ACHN (cell line): ENCODE results near the gene PACRG.

Source experiments
- DNase-seq: peaks from one replicate; pipeline ENCODE4 v3.0.0-alpha.2; 2015
- in situ Hi-C: cut with HindIII; loops from 2 replicates; pipeline ENCODE4 v1.10.0; 2017; ENCODE audit warnings: low sequenced_read_pairs, low pct_ligation_motif_present, low pct_unique_long_range_greater_than_20kb

PACRG gene

DNA sequence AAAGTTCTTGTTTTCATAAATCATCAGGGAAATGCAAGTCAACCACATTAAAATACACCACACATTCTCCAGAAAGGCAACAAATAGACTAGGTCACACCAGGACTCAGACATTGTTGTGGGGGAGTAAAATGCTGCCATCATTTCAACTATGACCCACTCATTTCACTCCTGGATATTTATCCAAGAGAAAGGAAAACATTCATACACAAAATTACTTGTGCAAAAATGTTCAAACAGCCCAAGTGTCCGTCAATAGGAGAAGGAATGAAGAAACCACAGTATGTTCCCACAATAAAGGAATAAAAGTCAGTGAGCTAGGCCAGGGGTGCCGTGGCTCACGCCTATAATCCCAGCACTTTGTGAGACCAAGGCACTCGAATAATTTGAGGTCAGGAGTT is 605.3 kb downstream of the PACRG start:
- in situ Hi-C loops, result no loop called here
- DNase-seq, result no peak

DNA sequence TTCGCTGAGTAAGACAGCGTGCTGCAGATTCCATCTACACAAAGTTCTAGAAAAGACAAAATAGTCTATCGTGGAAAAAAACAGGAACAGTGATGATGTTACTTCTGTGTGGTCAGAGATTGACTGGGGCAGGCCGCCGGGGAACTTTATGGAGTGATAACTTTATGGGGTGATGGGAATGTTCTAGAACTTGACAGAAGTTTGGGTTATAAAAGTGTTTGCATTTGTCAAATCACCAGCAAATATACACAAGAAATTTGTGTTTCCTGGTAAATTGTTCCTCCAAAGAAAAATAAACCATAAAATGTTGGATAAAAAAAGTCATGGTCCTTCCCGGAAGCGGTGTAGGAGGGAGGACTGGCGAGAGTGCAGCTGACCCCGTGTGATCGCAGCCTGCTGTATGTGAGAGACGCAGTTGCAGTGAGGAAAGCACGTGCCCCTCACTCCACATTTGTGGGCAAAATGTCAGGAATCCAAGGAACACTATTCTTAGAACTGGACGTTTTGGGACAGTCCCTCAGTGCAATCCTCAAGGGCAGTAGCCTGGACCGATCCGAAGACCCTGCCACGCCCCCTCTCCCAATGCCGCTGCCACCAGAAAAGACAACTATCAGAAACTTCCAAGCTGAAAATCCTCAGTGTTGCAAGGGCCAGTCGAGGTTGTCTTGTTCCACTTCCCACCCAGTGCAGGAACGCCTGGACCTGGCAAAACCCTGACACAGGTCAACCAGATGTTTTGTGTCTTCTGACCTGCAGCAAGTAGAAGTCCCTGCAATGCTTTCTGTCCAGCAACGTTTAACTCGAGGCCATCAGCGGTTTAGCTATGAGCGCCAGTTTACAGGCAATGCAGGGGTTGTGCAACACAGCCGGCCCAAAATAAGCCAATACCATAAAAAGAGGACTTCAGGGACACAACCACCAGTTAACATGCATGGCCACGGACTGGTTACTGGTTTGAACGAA is 606.2 kb downstream of the PACRG start:
- no peak for DNase-seq

DNA sequence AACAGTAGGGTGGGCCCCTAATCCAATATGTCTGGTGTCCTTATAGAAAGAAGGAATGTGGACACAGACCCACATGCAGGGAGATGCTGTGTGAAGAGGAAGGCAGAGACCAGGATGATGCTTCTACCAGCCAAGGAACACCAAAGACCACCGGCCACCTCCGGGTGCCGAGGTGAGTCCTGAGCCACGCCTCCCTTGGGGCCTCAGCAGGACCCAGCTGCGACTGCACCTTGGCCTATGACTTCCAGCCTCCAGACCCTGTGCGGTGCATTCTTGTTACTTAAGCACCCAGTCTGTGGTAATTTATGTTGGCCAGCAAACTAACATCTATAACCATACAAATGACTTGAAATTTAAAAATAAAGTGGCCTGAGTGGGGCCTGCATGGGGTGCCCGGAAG is 607.3 kb downstream of the PACRG start:
- DNase-seq, result no peak
- in situ Hi-C loops, result no loop called here

More for the DNA sequence above, 606.2 kb downstream of the PACRG start:
- in situ Hi-C loops, result no loop called here

DNA sequence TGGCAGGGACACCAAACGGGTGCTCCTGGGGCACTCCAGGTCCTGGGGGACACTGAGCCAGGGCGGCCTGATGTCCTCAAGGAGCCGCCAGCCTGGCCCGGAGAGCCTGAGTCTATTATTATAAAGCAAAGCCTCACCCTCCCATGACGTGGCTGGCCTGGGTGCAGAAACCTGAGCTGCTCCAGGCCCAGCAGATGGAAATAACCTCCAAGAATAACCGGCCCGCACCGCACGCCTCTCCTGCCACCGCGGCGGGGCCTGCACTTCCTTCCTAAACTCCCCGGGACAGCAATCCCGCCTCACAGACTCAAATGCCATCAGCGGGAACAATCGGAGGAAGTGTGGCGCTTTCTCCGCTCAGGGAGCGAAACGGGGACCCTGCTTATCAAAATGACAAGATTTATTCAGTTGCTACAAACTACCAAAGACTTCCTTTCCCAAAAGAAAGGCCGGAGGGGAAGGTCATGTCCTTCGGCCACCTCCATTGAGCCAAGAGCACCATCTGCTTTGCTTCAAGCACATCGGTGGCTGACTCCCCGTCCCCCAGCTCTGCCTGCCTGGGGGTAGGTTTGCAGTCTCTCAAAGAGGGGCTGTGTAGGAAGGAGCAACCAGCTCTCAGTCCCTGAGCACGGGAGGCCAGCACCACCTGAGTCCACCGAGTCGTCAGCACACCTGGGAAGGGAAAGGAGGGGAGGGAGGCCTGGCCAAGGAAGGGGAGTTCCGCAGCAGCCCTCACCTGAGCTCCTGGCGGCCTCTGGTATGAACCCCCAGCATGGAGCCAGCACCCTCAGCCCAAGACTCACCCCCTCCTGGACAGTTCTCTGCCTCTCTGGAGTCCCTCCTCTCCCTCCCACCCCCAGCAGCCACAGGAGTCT is 608.1 kb downstream of the PACRG start:
- DNase-seq, result no peak
- in situ Hi-C loops, result no loop called here

DNA sequence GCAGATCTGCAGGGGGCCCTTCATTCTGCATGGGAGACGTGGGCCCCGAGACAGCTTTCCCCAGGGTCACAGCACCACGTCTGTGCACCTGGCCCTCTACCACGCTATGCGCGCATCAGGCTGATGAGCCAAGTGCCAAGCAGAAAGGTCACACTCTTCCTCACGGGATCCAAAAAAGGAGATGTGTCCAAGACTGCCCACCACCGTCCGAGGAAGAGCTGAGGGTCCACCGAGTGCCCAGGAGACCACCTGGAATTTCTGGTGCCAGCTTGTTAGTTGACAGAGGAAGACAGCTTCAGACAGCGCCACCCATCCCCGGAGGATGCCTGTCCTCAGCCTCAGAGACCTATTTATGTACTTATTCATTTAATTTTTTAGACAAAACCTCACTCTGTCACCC is 609.2 kb downstream of the PACRG start:
- DNase-seq, result no peak
- in situ Hi-C loops, result no loop called here

GRCh38 chr6:163337958-163338357 is 610.2 kb downstream of the PACRG start:
- in situ Hi-C loops, result no loop called here
- no peak for DNase-seq

DNA sequence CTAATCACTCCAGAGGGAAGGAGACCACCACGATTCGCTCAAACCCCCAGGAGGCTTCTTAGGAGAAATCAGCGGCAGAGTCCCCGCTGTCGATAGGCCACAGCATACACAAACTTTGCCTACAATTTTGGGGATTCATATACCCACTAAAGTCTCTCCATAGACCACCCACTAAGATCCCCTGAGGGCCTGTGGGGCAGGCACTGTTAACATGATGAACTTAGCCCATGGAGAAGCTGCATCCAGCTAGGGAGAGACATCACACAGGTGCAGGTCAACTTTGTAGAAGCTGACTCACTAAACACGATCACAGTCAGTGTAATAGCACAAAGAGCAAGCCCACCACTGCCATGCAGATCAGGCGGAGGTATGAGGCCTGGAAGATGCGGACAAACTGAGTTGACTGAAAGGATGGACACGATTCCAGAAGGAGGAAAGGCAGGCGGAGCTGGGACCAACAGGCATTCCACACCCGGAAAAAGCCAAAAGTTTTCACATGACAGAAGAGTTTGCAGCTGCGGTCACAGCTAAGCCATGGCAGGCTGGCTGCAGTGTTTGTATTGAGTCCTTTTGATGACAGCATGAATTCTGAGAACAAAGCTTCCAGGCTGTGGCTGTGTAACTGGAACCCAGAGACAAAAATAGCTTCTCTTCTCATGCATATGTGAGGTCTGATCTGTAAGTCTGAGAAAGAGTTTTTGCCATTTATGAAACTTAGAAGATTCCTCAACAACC is 611.1 kb downstream of the PACRG start:
- no peak for DNase-seq
- in situ Hi-C loops, result no loop called here

GRCh38 chr6:163339466-163339865 is 611.7 kb downstream of the PACRG start:
- DNase-seq, result no peak

GRCh38 chr6:163340201-163340887 is 612.6 kb downstream of the PACRG start:
- in situ Hi-C loops, result no loop called here
- DNase-seq, result no peak

More at GRCh38 chr6:163339466-163339865, 611.7 kb downstream of the PACRG start:
- in situ Hi-C loops, result no loop called here

DNA sequence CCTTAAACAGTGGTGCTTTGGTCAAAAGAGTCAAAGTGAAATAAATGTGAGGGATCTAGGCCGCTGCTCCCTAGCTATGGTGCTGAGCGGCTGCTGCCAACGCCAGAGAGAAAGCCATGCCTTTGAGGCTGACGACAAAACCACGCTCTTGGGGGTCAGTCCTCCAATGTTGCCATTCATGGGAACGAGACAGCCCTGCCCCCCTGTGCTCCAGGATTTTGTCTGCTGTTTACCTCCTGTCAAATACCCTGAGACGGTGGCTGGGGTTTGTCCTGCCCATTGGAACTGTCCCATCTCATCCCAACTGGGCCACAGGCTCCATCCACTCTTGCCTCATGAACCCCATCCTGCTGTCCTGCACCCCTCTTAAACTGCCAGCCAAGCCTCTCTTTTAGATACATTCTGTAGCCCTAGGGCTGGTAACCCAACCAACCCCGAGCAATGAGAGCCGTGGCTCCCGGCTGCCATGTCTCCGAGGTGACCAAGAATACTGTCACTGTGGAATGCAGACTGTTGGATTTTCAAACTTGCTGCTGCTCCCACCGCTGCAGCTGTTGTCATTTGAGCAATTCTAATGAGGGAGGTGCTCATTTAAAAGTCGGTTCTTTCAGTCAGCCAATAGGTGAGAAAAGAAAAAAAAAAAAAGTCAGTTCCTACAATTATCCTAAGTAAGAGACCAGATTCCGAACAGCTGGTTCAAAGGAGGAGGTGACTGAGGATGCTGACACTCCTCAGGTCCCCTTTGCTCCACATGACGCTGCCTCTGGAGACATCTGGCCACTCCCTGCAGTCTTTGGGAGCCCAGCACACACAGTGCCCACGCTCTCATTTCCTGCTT is 613.7 kb downstream of the PACRG start:
- in situ Hi-C loops, result no loop called here
- DNase-seq, result no peak

GRCh38 chr6:163342571-163343539 is 615.1 kb downstream of the PACRG start:
- in situ Hi-C loops, result no loop called here
- no peak for DNase-seq

DNA sequence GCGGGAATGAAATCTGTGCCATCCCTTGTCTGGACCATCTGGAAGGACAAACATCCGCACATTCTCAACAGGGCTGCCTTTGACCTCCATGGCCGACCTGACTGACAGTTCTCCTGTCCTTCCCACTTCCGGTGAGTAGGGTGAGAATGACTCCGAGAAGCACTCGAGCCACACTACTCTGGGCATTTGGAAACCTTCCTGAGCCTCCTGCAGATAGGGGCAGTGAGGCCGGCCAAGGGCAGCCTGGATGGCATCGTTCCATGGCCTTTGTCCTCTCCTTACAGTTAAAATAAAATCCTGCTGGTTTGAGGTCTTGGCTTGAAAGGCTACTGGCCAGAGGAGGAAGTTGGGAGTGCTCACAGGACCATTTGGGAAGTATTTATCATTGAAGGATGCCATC is 615.8 kb downstream of the PACRG start:
- in situ Hi-C loops, result no loop called here
- no peak for DNase-seq

DNA sequence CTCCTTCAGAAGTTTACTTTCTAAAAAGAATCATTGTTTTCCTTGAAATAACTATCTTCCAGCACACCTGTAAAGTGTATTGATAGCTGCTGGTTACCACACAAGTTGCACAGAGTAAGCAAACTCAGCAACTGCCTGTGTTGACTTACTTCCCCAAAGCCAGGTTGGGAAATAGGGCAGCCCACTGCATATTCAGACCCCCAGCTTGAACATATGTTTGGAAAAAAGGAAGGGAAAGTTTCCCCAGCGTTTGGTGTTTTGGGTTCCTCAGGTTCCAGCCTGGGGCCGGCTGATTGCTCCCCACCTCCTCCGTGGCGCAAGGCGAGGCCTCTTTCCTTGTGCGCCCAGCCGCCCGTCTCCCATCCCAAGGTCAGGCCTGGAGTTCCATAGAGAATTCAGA is 616.6 kb downstream of the PACRG start:
- DNase-seq, result no peak
- in situ Hi-C loops, result no loop called here

- DNase-seq, result no peak
- in situ Hi-C loops, result no loop called here
Measured at GRCh38 chr6:163345931-163346330, 618.2 kb downstream of the PACRG start.

GRCh38 chr6:163346497-163346961 is 618.8 kb downstream of the PACRG start:
- no peak for DNase-seq
- in situ Hi-C loops, result no loop called here

DNA sequence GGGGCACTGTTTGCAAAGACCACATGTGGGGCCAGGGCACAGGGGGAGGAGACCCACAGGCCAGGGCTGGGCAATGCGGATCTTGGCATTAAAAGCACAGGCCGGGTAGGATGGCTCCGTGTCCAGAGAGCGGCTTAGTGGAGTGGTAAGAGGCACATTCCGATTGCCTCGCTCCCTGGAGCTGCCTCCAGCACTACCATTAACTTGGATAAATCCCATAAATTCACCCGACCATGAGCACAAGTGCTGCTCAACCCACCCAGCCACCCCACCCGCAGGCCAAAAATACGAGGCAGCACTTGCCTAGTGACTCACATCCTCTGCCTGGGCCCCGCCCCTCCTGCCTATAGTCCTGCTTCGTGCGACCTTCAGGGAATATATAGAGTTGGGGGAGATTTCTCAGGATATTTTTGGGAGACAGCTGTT is 619.3 kb downstream of the PACRG start:
- in situ Hi-C loops, result no loop called here
- no peak for DNase-seq
